Stimulated activated CD4-positive, alpha-beta T cell treated with anti-CD3 and anti-CD28 coated beads, Interleukin-2, amount 100 ng/mL, for 48 hours (primary cell): ENCODE results near the gene CST9.
A peak's percentile ranks its signal among the peaks of the same experiment; 100 is the strongest.
"Not testable (repeated sequence)": the region's sequence is repeated elsewhere in the genome, so short reads cannot be mapped to it uniquely, and the experiment has no call there.

Experiments
- DNase-seq, 2 donors: peaks; one replicate each; pipeline ENCODE4 v3.0.0-alpha.2; 2020

The CST9 gene

DNA sequence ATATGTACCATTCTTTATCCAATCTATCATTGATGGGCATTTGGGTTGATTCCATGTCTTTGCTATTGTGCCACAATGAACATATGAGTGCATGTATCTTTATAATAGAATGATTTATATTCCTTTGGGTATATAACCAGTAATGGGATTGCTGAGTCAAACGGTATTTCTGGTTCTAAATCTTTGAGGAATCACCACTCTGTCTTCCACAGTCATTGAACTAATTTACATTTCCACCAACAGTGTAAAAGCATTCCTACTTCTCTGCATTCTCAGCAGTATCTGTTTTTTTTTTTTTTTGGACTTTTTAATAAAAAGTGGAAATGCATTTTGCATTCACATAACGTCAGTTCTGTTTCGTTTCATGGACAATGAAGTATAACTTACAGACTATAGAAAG lies 16.7 kb upstream of the CST9 start:
- DNase-seq = not testable (repeated sequence)

DNA sequence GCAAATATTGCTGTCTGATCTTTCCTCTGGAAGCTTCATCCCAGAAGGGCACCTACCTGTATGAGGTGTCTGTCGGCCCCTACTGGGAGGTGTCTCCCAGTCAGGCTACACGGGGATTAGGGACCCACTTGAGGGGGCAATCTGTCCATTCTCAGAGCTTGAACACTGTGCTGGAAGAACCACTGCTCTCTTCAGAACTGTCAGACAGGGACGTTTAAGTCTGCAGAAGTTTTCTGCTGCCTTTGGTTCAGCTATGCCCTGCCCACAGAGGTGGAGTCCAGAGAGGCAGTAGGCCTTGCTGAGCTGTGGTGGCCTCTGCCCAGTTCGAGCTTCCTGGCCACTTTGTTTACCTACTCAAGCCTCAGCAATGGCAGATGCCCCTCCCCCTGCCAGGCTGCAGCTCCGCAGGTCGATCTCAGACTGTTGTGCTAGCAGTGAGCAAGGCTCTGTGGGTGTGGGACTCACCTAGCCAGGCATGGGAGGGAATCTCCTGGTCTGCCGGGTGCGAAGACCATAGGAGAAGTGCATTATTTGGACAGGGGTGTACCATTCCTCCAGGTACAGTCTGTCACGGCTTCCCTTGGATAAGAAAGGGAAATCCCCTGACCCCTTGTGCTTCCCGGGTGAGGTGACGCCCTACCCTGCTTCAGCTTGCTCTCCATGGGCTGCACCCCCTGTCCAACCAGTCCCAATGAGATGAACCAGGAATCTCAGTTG lies 15.1 kb upstream of the CST9 start:
- DNase-seq = not testable (repeated sequence)

DNA sequence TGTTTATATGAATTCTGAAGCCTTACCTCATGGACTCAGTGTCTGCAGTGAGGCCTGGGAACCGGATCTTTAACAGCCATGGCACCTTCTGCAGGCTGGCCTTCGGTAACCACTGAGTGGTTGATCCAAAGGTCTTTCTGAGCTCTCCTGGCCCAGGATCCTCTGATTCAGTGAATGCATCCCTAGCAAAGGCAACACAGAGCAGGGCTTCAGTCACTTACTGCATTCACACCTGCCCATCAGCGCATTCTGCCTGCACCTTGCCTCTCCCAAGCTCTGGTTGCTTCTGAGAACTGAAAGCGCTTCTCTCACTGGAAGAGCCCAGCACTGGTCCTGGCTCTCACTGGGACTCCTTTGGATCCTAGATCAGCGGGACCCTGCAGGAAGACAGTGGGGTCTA lies 8.4 kb upstream of the CST9 start:
- no peak for DNase-seq

DNA sequence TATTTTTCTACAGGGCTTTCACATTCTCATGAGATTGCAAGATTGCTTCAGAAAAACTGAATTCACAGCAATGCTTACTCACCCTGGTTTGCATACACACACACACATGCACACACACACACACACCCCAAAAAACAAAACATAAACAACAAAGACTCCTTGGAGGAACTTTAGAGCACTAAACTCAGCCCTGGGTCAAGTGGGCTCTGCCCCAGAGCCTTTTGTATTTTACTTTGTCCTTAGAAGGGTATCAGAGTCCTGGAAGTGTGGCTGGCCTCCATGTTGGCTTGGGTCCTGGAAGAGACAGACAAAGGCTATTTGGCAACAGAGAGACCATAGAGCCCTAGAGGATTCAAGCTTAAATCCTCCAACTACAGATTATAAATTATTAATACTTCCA lies 8.0 kb upstream of the CST9 start:
- DNase-seq = no peak

DNA sequence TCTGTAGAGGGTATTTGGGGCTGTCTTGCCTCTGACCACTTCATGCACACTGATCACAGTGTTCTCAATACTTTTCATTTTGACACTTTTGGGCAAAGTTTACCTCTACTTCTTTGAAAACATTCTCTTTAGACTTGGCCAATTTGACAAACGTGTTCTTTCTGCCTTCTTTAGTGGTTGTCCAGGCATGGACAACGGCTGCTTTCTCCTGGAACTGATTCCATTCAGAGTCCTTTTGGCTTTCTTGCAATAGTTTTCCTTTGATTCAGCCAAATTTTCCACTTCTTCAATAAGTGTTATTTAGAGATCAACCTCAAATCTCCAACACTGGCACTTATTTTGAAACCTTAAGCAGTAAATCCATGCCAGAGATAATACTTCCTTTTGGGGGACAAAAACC lies 6.7 kb upstream of the CST9 start:
- no peak for DNase-seq

DNA sequence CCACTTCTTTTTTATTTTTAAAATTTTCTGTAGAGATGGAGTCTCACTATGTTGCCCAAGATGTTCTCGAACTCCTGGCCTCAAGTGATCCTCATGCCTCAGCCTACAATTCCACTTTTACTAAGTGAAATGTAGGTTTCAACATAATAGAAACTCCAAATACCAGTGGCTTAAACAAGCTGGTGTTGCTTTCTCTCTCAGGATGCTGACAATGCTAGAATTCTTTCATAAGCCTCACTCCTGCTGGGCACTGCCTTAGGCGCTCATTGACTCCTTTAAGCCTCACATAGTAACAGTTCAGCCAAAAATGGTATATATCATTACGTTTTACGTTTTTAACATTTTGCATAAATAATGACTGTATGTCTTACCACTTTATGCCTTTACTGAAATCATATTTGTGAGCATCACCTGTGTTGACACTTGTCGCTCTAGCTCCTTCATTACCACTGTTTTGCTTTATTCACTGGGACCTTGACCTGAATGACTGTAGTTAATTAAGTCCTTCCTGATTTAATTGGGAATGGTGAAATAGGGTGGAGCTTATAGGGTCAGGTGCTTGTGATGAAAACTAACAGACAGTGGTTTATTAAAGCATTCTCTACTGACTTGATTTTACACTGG lies 3.9 kb upstream of the CST9 start:
- no peak for DNase-seq

DNA sequence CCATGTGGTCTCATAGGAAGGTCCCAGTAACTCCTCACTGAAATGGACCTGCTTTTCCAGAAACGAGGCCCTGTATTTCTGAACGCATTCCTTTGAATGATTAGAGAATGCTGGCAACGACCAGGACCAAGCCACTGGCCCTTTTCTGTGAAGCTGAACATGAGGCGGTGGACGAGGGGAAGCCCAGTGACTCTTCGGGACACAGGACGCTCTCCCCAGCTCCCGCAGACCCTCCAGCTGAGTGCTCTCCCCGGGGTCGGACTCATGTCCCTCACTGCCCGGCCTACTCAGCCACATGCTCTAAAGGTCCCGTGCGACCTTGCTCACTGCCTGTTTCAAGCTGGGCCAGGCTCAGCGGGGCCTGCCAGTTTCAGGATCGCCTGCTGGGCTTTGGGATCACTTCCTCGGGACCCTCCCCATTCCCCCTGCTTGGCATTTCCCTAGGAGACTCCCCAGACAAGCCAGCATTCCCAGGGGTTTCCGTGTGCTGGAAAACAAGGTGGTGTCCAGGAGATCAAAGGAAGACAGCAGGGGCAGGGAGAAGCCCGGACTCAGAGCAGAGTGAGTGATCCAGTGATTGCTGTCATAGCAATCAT lies 2.6 kb upstream of the CST9 start:
- DNase-seq = no peak

DNA sequence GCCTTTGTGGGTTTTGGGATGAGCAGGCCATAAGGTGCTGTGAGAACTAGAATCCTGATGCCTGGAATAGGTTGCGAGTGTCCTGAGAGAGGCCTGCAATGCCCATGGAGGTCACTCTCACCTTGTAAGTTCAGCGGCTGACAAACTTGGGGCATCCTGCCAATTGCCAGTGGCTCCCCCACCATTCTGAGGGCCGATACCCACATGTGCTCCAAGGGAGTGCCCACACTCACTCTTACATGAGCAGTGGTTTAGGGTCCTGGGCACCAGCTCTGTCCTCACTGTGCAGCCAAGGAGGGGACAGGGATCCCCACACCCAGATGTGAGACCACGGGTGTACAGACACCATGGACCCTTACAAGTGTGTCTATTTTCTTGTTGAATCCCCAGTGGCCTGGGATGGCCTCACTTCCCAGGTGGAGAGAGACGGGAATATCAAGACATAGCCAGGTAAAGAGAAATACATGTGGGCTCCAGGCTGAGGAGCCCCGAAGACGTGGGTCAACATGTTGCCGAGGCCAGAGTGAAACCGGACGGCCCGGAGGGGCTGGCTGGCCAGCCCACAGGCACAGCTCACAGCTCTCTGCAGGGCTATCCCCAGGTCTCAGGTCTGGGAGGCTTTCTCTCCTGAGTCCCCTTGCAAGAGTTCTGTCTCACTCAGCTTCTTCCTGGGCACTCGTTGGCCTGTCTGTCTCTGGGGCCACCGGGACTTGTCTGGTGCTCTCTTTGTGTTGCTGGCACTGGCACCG lies 2.0 kb upstream of the CST9 start:
- DNase-seq = no peak

DNA sequence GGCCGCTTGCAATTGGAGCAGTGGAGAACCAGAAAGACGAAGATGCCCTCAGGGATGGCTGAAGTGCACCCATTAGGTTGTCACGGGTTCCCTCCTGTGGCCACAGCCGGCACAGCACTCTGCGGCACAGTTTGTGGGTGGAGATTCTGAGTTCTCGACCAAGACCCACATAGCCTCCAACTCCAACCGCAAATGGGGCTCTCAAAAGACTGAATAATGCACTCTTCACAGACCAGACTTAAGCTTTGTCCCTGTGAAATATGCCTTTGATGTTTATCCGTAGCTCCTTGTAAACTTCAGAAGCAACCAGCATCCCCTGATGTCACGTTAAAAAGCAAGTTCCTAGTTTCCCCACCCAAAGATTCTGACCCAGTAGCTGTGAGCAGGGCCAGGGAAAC lies 934 bp upstream of the CST9 start:
- peak; percentile 66 to 68 for DNase-seq

DNA sequence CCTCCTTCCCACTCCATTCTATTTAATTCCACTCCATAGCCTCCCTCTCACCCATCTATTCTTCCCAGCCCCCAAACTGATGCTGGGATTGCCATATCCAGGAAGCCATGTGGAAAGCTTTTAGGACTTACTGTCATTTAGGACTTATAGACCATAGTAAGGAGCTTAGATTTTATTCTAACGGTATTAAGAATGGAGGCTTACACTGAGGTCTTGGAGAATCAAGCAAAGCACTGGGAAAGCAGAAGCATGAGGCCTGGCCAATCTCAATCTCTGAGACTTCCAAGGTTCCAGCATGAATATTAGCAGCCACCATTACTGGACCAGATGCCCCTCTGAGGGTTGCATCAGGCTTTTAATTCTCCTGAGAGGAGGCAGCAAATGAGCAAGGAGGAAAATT lies 1.4 kb downstream of the CST9 start:
- DNase-seq = no peak

DNA sequence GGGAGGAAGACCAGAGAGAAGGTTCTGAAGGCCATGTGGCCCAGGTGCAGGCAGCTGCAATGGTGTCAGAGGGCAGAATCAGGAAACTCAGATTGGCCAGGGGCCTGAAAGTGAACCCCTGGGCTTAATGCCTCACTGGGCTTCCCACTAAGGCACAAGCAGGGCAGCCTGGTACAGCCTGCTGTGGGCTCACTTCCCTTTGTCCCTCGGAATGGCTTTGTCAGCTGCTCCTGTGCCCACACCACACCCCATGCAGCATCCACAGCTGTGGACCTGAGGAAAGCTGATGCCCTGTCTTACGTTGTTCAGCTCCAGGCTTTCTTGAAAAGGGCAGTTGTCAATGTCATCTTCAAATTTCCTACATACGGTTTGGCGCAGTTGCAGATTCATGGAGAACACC lies 2.4 kb downstream of the CST9 start:
- no peak for DNase-seq

DNA sequence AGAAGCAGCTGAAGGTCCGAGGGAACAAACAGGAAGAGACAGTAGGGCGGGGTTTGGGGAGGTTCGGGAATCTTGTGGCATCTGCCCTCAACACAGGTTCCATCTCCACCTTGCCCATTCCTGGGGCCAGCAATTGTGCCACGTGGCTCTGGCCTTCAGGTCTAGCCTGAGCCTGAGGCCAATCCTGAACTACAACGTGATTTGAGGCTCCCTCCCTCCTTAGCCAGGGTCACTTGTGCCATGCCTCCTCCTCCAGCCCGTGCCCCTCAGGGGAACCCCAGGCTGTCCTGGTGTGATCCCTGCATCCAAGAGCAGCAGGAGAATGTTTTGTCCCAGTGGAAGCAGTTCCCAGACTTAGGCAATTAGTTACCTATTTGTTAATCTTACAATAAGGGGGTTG lies 3.0 kb downstream of the CST9 start:
- no peak for DNase-seq

DNA sequence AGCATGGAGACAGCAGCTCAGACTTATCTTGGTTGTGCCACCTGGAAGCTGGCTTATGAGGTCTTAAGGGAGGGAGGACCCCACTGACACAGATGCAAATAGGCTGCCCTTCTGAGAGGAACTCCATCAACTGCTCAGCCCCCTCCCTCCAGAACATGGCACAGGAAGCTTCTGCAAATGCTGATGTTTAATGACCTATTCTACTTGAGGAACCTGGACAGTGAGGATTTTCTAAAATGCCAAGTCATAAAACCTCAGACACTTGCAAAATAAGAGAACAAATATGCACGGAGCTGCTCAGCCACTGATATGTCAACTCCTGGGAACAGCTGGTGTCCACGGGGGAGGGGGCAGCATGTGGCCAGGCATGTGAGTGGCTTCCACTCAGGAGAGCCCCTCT lies 3.5 kb downstream of the CST9 start:
- DNase-seq = no peak

DNA sequence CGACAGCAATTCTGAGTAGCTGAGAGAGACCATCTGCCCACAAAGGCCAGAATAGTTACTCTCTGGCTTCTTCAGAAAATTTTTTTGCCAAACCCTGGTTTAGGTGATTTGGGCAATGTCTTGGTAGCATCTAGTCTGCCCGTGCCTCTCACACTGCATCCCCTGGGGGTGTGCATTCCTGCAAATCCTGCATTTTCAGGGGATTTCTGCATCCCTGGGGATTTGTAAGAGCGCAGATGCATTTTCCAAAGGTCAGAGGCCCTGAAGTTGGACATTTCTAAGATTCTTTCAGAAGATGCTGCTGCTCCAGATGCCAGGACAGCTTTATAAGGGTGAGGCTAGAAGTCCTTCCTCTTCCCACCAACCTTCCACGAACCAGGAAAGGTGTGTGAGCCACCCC lies 4.0 kb downstream of the CST9 start:
- DNase-seq = no peak

DNA sequence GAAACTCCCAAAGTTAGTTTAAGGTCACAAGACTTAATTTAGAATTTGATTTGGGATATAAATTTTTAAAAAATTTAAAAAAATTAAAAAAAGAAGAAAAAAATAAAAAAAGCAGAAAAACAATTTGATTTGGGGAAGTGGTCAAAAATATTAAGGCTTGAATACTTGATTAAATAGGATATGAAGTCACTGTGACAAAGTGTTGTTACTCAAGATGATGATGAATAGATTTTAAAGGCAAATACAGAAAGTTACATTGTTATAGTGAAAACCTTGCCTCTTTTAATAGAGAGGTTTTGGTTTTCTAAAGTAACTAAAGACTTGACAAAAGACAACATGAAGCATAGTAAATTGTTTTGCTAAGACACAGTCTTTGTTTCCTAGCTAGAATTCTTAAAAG lies 7.2 kb downstream of the CST9 start:
- no peak for DNase-seq

DNA sequence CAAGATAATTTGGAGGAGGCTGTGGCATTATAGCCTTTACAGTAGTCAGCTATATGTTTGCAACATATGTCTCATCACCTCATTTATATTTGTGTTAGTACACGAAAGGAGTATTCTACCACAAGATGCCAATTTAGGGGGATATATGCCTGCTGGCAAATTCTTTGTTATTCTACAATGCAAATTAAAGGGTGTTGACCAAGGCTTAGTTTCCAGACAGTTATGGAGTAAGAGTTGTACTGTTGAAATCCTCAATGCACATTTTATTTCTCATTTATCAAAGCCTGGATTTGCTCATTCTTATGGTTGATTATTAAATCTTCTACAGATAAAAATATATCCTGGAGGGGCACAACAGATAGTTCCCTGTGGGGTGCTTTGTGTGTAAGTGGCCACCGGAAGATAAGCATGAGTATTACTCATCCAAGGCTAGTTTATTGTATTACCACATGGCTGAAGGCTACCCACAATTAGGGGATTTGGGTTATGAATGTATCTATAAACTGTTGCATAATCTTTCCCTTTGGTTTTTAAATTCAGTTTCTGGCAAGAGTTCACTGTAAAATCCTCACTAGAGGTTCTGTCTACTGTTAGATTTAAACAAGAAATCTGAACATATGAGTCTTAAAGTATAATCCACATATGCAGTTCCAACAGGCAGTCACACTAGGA lies 9.0 kb downstream of the CST9 start:
- no peak for DNase-seq

DNA sequence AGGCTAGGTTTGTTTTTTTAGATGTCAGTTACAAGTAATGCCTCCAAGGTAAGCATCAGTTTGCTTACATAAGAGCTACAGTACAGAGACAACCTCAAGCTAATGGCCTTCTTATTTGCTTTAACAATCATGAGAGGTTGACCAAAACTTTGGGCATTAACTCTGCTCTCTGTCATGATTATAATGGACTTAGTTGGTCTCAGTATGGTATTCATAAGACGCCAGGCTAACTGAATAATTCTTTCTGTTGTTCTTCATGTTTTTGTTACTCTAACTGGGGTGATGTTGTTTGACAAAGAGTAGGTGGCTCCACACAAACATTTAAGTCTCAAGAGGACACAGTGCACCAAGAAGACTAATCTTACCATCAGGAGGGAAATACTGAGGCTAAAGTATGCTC lies 9.8 kb downstream of the CST9 start:
- DNase-seq = no peak

DNA sequence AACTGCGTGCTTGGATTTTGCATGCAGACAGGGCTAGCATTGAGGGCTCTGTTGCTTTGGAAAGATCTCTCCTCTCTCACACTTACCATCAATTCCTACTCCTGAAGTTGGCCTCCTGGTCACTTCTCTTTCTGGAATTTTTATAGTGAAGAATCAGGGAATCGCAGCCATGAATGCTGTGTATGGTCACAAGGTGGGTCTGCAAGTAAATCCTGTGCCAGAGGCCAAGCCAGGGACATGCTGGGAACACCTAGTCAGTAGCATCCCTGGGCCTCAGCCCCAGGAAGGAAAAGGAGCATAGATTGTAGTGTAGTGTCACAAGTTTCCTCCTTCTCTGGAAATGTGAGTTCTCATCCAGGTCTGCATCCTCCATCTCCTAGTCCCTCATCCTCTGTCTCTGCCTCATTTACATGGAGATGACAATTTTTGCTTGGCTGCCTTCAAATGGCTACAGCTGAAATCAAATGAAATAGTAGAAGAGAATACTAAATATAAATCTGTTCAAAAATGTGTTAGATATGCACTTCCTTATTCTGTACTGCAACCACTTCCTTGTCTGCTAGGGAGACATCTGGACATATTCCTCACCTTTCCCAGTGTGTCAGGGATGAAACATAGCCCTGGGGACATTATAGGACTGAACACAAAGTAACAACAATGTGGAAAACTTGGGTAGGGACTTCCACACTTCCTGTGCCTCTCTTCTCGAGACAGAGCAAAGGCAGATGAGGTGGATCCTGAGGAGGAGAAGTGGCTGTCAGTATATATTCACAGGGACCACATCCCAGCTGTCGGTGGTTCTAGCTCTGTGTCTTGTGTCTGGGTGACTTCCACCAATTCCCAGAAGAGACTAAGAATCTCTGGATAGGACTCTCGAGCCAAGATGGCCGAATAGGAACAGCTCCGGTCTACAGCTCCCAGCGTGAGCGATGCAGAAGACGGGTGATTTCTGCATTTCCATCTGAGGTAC lies 17.0 kb downstream of the CST9 start:
- no peak for DNase-seq

DNA sequence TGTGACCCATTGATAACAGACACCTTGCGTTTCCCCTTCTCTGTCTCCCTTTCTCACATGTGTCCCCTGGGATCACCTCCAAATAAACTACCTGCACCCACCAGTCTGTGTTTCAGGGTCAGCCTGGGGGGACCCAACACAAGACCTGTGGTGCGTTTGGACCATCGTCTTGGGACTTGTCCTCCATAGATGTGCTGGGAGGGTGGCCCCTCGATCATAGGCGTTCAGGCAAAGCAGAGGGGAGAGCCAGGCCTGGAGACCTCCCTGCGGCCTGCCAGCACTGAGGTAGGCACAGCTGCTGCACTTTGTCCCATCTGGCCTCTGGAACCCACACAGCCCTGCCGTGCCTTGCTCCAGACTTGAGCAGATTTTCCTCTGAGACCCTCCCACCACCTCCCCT lies 18.1 kb downstream of the CST9 start:
- no peak for DNase-seq

DNA sequence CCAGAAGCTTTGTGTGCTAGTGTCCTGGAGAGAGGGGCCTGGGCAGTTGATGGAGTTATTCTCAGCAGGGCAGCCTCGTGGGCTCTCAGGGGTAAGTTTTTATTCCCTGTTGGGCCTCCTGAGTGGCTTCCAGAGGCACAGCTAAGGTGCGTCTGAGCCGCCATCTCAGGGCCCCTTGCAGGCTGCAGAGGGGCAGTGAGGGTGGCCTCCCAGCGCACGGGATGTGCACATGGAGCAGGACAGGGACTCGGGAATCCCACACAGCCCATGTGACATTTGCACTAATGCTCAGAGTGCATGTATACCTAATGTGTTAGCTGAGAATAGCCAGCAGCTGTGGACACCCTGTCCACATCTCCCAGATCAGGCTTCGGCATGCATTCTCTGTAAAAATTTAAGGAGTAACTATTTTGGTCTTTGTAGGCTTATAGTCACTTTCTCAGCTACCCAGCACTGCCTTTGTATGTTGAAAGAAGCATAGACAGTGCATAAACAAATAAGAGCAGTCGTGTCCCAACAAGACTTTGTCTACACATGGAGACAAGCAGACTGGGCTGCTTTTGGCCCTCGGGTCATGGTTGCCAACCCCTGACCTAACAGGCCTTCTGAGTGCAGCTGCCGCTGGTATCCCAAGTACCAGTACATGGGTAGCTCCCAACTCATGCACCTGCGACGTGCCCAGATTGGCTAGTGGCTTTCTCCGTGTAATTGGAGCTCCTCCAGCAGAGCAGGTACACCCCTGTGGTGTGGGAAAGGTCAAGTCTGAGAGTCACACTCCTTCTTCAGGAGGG lies 18.8 kb downstream of the CST9 start:
- DNase-seq = no peak
